OCI-LY3 (cell line): ENCODE measurements around the gene PAN3.

Source experiments
- EZH2phosphoT487 ChIP-seq: fragments of 200-600 bp; shearing (Covaris generic); IDR thresholded peaks from 2 replicates; pipeline ENCODE4 v1.6.1; 2018; ENCODE audit warnings: antibody characterized with exemption, mixed run types, low read depth
- TF ChIP-seq, protein P1 (sequence below): fragments of 200-600, 300-600 bp; sonication (generic); IDR thresholded peaks from 2 replicates; pipeline ENCODE4 v1.5.1; 2014; ENCODE audit warnings: antibody characterized with exemption, low read length, low read depth

DNA sequence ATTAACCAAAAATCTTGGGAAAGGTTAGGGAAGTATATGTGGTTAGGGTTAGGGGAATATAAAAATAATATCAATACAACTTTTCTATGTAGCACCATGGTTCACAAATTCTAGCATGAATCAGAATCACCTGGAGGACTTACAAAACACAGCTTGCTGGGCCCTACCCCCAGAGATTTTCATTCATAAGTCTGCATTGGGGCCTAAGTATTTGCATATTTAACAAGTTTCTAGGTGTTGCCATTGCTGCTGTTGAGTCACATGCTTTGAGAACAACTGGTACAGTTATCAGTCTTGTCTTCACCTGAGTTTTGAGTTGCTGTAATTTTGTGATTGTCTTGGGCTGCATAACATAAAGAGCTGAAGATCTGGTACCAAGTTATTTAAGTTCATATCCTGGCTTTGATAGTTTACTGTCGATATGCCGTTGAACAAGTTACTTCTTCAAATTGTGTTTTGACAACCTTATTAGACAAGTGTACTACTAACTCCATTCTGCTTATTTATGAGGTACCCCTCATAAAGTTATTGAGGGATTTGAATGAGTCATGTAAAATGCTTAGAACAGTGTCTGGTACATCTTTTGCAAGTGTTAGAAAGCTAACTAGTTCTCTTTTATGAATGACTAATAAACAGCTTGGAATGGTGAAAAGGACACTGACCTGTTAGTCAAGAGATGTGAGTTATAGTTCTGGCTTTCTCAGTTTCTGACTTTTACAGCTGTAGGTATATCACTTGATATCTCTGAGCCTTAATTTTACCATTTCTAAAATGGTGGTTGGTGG is 132.9 kb downstream of the PAN3 start:
- TF ChIP-seq, protein P1, sequence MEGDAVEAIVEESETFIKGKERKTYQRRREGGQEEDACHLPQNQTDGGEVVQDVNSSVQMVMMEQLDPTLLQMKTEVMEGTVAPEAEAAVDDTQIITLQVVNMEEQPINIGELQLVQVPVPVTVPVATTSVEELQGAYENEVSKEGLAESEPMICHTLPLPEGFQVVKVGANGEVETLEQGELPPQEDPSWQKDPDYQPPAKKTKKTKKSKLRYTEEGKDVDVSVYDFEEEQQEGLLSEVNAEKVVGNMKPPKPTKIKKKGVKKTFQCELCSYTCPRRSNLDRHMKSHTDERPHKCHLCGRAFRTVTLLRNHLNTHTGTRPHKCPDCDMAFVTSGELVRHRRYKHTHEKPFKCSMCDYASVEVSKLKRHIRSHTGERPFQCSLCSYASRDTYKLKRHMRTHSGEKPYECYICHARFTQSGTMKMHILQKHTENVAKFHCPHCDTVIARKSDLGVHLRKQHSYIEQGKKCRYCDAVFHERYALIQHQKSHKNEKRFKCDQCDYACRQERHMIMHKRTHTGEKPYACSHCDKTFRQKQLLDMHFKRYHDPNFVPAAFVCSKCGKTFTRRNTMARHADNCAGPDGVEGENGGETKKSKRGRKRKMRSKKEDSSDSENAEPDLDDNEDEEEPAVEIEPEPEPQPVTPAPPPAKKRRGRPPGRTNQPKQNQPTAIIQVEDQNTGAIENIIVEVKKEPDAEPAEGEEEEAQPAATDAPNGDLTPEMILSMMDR: no peak
- TF ChIP-seq EZH2phosphoT487: no peak
